Central memory CD8-positive, alpha-beta T cell (primary cell): ENCODE results near the gene EXD3.
A peak's percentile ranks its signal among the peaks of the same experiment; 100 is the strongest.

Experiments used
- ATAC-seq: fragments of 150-1000 bp; cut with Tn5 transposase; replicated peaks from 2 replicates; pipeline ENCODE4 v1.10.0; 2022; ENCODE audit warnings: mild to moderate bottlenecking, moderate FRiP score, moderate number of reproducible peaks; ENCODE audit not compliant: poor library complexity, severe bottlenecking; ENCODE audit errors: extremely low read depth
- DNase-seq, 2 donors: peaks; one replicate each; pipeline ENCODE4 v3.0.0; 2021; ENCODE audit warnings: low spot score in 2 of 2
- H3K27ac Mint-ChIP-seq: one replicate; pipeline ENCODE4 v1.8.0; 2022; ENCODE audit warnings: low read depth, mild to moderate bottlenecking, moderate library complexity, mixed read lengths
- H3K27me3 Mint-ChIP-seq: one replicate; pipeline ENCODE4 v1.8.0; 2022; ENCODE audit warnings: mixed read lengths
- H3K36me3 Mint-ChIP-seq: one replicate; pipeline ENCODE4 v1.8.0; 2022; ENCODE audit warnings: mild to moderate bottlenecking, moderate library complexity, mixed read lengths; ENCODE audit not compliant: insufficient read depth
- H3K4me1 Mint-ChIP-seq: one replicate; pipeline ENCODE4 v1.8.0; 2022; ENCODE audit warnings: mixed read lengths
- H3K4me3 Mint-ChIP-seq: one replicate; pipeline ENCODE4 v1.8.0; 2022; ENCODE audit warnings: mild to moderate bottlenecking, moderate library complexity, mixed read lengths
- H3K9me3 Mint-ChIP-seq: one replicate; pipeline ENCODE4 v1.8.0; 2022; ENCODE audit warnings: mixed read lengths

EXD3 gene

DNA sequence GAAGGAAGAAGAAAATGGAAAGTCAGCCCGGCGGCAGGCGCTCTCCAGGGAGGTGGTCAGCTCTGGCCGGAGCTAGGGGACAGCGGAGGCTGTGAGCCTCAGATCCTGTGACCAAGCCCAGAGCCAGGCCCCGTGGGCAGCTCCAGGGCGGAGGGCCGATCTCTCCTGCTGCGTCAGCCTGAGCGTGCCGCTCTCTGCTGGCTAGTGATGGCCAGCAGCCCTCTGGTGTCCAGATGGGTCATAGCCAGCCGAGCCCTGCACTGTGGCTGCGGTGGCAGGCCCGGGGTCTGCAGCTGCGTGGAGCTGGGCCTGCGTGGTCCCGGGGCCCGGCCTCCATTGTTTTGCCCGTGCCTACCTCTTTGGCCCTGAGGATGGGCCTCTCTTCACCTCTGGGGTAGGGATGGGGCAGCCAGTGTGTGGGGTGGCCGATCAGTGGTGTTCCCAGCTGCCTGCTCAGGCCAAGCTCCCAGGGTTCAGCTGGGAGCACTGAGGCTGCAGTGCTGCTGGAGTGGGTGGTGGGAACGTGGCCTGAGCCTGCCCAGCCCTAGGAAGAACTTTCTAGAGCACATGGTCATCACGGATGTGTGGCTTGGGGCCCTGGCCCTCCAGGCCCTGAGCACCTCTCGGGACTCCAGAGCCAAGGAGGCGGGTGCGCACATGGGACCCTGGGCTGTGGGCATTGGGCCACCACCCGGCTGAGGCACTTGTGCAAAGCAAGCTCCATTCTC lies 103.8 kb downstream of the EXD3 start:
- H3K4me3 Mint-ChIP-seq: no peak overlapping the region
- no peaks in the 10 kb centered on the region for H3K27me3 Mint-ChIP-seq
- no peaks in the 10 kb centered on the region for H3K4me1 Mint-ChIP-seq
- DNase-seq: no peak
- no peaks in the 10 kb centered on the region for H3K36me3 Mint-ChIP-seq
- H3K27ac Mint-ChIP-seq: no peak overlapping the region
- no peaks in the 10 kb centered on the region for H3K9me3 Mint-ChIP-seq
- no peak for ATAC-seq

DNA sequence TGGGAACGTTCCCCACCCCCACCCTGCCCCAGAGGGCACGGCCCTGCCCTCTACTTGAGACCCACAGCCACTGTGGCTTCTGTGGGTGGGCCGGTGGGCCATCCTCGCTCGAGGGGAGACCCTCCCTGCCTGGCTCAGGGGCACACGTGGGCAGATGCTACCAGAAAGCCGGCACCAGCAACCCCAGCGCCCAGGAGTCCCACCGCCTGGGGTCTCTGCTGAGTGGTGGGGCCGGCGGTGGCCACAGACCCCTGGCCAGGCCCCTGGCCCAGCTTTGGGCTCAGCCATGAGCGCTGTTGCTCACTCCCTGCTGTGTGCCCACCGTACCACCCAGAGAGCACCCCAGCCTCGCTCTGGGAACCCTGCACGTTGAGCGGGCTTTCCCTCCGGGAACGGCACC lies 104.4 kb downstream of the EXD3 start:
- no peaks in the 10 kb centered on the region for H3K27me3 Mint-ChIP-seq
- no peak overlapping the region for H3K4me3 Mint-ChIP-seq
- H3K9me3 Mint-ChIP-seq: no peaks in the 10 kb centered on the region
- no peak overlapping the region for H3K27ac Mint-ChIP-seq
- H3K4me1 Mint-ChIP-seq: no peaks in the 10 kb centered on the region
- H3K36me3 Mint-ChIP-seq: no peaks in the 10 kb centered on the region
- DNase-seq (no peak), ATAC-seq (no peak)

DNA sequence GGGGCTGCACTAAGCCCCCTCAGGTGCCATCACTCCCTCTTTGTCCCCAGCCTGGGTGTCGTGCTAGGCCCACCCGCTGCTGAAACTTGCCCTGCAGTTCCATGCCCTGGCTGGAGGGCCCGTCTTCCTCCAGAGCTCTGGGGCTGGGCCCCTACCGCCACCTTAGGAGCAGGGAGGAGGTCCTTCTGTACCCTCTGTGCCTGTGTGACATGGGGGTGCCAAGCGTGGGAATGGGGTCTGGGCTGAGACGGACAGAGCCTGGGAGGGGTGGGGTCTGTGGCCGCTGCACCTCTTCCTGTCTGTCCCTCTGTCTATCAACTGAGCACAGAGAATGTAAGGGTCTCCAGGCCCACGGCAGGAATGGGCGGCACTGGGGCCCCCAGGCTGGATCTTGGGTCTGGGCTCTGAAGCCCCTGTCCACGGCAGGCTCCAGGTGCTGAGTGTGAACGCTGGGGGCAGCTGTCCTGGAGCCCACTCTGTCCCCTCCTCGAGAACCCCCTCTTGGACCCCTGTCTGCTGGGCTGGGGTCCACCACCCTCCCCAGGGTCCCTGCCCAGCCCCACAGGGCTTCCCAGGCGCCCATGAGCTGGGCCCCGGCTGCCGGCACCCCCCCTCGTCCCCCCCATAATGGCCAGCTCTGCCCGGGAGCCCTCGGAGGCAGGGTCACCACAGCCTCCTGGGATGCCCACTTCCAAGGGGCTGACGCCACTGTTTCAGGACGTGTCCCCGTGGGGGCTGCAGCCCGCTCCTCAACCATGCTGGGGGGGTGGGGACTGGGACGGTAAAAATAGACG lies 105.0 kb downstream of the EXD3 start:
- H3K36me3 Mint-ChIP-seq: no peaks in the 10 kb centered on the region
- DNase-seq (no peak), ATAC-seq (no peak)
- H3K4me3 Mint-ChIP-seq: no peak overlapping the region
- H3K9me3 Mint-ChIP-seq: no peaks in the 10 kb centered on the region
- H3K27me3 Mint-ChIP-seq: no peaks in the 10 kb centered on the region
- H3K4me1 Mint-ChIP-seq: no peaks in the 10 kb centered on the region
- no peak overlapping the region for H3K27ac Mint-ChIP-seq

DNA sequence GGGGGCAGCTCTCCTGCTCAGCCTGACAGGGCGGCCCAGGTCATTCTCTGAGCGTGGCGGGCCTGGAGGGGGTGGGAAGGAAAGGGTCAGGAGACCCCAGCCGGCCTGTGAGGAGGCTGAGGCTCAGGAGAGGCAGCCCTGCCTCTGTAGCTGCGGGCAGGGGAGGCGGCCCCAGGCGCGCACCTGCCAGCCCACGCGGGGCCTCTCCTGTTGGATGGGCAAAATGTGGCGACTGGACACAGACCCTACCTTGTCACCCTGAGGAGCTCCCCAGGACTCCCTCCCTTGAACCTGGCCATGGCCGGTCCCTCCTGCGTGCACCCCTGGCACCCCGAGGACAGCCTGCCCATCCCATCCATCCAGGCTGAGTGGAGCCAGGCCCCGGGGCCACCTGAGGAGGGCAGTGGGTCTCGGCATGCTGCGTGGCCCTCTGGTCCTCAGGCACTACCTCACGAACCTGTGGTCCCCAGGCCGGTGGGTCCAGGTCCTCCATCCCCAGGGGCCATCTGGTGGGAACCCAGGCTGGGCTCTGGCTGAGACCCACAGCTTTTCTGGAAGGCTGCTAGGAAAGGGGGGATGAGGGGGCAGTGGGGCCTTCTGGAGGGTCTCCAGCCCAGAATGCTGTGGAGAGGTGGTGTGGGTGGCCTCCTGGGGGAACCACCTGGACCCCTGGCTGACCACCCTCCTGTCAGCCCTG lies 105.8 kb downstream of the EXD3 start:
- DNase-seq (no peak), ATAC-seq (no peak)
- Mint-ChIP-seq H3K4me1 (no peaks in the 10 kb centered on the region), H3K36me3 (no peaks in the 10 kb centered on the region), H3K4me3 (no peak overlapping the region), H3K27ac (no peak overlapping the region), H3K27me3 (no peaks in the 10 kb centered on the region), H3K9me3 (no peaks in the 10 kb centered on the region)

DNA sequence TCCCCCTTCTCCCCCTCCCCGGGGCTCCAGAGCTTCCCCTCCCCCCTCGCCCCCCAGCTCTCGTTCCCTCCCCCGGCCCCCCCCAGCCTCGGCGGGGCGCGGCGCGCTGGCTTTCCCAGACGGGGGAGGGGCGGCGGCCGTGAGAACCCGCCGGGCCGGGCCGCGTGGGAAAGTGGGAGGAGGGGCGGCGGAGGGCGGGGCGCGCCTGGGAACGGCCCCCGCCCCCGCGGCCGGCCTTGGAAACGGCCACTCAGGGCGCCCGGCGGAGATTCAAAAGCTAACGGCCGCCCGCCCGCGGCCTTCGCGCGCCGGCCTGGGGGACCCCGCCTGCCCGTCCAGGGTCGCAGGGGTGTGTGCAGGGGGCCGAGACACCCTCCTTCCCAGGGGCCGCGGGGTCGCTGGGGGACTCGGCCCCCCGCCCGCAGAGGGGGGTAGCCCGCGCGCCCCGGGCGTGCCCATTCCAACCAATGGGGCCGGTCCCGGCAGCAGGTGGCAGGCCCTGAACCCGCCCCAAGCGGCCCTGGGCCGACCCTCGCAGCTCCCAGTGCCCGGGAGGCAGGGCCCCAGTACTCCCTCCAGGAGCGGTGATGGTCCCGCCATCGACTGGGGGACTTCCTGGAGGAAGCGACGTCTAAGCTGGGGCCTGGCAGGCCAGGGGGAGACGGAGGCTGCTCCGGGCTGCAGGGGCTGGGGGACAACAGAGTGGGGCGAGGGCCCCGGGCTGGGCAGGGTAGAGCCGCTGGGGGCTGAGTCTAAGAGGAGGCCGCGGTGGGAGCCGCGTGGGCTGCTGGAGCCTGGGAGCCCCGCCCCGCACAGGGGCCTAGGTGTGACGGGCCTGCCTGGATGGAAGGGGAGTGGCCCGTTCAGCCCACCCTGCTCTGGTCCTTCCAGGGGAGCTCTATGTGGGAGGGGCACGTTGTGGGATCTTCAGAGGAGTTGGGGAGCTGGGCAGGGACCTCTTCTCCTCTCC lies 106.7 kb downstream of the EXD3 start:
- Mint-ChIP-seq H3K9me3 (no peaks in the 10 kb centered on the region), H3K4me3 (no peak overlapping the region), H3K4me1 (no peaks in the 10 kb centered on the region), H3K27me3 (no peaks in the 10 kb centered on the region), H3K27ac (no peak overlapping the region), H3K36me3 (no peaks in the 10 kb centered on the region)
- DNase-seq (peak in 1 of 2 donors; percentile 9), ATAC-seq (no peak)

DNA sequence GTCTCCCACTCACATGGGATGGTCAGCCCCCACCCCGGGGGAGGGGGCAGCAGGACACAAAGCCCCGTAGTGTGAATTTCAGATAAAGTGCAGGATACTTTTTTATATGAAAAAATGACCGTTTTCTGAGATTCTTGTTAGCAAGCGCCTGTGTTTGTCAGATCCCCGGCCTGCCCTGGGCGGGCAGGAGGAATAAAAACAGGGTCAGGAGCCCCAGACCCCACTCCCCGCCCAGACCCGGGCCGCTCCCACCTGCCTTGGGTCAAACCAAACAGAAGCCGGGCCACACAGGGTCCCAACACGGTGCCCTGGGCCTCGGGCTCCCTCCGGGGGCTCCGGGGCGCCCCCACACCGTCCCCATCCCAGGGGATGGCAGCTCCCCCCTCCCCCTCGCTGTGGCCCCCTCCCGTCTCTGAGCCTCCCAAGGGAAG lies 107.4 kb downstream of the EXD3 start:
- no peaks in the 10 kb centered on the region for H3K36me3 Mint-ChIP-seq
- H3K4me1 Mint-ChIP-seq: no peaks in the 10 kb centered on the region
- no peak overlapping the region for H3K4me3 Mint-ChIP-seq
- DNase-seq (no peak), ATAC-seq (no peak)
- no peaks in the 10 kb centered on the region for H3K27me3 Mint-ChIP-seq
- H3K27ac Mint-ChIP-seq: no peak overlapping the region
- H3K9me3 Mint-ChIP-seq: no peaks in the 10 kb centered on the region

DNA sequence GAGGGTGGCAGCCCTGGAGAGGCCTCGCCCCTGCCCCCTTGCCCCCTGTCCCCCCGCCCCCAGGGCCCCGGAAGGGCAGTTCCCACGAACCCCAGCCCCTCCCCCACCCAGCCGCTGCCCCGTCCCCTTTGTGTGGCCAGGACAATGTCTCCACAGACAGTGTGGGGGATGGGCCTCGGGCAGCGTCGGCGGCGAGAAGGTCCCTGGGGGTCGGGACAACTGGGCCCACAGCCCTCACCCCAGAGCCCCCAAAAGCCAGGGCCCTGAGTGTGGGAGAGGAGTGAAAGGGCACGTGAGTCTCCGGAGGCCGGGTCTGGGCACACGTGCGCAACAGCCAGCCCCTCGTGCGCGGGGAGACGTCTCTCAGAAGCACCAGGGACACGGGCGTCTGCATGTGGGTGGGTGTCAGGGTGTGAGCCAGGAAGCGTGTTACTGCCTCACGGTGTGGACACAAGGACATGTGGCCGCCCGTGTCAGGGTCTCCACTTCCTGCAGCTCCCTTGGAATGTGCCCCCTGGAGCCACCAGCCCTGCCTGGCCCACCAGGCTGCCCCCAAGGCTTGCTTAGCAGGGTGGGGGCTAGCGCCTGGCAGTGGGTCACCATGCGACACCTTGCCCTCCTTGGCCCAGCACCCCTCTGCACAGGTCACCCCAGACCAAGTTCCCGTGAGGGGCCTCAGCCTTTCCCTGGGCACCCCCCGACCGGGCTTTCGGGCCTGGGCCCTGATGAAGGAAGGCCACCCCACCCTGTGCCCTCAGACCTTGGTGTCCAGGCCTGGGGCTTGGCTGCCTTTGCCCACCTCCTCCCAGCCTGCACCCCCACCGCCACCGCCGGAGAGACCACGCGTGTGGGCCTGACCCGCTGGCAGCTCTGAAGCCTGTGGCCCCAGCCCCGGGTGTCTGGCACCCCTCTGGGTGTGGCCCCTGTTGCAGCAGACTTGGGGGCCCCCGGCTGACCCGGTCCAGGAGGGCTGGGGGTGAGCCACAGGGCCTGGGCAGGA lies 108.1 kb downstream of the EXD3 start:
- no peaks in the 10 kb centered on the region for H3K9me3 Mint-ChIP-seq
- H3K4me1 Mint-ChIP-seq: no peaks in the 10 kb centered on the region
- H3K27ac Mint-ChIP-seq: no peak overlapping the region
- DNase-seq (no peak), ATAC-seq (no peak)
- no peak overlapping the region for H3K4me3 Mint-ChIP-seq
- no peaks in the 10 kb centered on the region for H3K27me3 Mint-ChIP-seq
- H3K36me3 Mint-ChIP-seq: no peaks in the 10 kb centered on the region

DNA sequence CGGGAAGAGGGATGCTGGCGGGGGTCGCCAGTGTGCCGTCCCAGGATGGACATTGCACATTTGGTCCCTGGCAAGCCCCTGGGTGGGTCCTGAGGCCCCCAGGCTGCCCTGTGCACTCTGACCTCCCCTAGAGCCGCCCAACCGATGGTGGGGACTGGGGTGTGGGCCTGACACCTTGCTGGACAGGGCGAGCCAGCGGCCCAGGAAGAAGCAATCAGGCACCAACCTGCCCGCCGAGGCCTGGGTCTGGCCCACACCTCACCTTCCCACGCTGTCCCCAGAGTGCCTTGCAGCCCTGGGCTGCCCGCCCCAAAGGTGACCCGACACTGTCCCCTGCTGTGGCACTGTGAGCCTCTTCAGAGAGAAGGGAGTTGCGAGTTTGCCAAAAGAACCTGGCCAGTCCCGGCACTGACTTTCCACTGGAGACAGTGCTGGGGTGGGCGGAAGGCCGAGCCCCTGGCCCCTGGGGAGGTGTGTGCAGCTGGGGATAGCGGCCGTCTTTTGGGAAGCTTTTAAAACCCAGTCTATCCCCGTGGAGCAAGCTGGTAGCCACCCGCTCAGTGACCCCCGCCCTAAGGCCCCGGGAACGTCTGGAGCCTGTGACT lies 108.9 kb downstream of the EXD3 start:
- no peaks in the 10 kb centered on the region for H3K9me3 Mint-ChIP-seq
- DNase-seq: no peak
- H3K4me3 Mint-ChIP-seq: no peak overlapping the region
- no peaks in the 10 kb centered on the region for H3K27me3 Mint-ChIP-seq
- no peaks in the 10 kb centered on the region for H3K4me1 Mint-ChIP-seq
- no peak for ATAC-seq
- no peak overlapping the region for H3K27ac Mint-ChIP-seq
- no peaks in the 10 kb centered on the region for H3K36me3 Mint-ChIP-seq

DNA sequence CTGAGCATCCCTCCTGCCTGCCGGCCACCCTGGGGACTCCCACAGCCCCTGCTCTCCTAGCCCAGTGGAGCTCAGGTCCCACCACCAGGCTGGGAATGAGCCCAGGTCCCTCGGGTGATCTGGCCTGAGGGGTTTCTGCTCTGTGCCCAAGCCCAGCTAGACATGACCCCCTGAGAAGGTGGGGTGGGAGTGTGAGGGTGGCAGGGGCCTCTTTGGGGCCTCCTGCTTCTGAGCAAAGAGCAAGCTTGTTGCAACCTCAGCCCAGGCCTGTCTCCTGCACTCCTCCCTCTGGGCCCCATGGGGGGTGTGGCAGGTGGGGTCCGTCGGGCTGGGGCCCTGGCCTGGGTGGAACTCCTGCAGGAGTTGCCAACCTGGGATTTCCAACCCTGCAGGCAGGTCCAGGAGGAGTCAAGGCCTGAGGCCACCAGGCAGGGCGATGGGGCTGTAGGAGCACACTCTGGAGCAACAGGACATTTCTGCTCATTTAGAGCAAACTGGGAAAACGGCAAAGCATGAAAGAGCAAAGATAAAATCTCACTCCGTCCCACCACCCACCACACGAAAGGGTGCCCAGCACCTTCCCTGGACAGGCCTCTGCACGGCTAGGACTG lies 109.5 kb downstream of the EXD3 start:
- Mint-ChIP-seq H3K27me3 (no peaks in the 10 kb centered on the region), H3K36me3 (no peaks in the 10 kb centered on the region), H3K4me3 (no peak overlapping the region), H3K9me3 (no peaks in the 10 kb centered on the region), H3K27ac (no peak overlapping the region), H3K4me1 (no peaks in the 10 kb centered on the region)
- DNase-seq: no peak
- ATAC-seq: no peak

DNA sequence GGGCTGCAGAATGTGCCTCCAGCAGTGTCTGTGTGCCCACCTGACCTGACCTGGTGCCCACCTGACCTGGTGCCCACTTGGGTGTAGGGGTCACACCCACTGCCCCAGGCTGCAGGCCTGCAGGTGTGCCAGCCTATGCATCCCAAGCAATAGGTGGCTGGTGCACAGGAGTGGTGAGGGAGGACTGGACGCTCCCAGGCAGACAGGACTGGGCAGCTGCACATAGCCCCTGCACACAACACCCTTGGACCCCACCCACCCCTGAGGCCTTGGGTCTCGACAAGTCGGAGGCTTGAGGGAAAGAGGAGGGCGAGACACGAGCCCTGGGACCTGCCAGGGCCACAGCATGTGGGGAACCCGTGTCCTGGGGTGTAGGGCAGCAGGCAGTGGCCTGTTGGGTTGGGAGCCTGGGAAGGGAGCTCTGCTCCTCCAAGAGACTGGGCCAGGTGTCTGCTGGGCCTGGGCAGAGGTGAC lies 110.1 kb downstream of the EXD3 start:
- no peak overlapping the region for H3K27ac Mint-ChIP-seq
- no peaks in the 10 kb centered on the region for H3K9me3 Mint-ChIP-seq
- no peak overlapping the region for H3K4me3 Mint-ChIP-seq
- no peaks in the 10 kb centered on the region for H3K27me3 Mint-ChIP-seq
- H3K36me3 Mint-ChIP-seq: no peaks in the 10 kb centered on the region
- no peaks in the 10 kb centered on the region for H3K4me1 Mint-ChIP-seq
- ATAC-seq (no peak), DNase-seq (no peak)
